OCI-LY3 (cell line): Measurements from ENCODE around the gene SLC25A29.
"Not testable (repeated sequence)": the region's sequence is repeated elsewhere in the genome, so short reads cannot be mapped to it uniquely, and the experiment has no call there.

Source experiments
- CTCF ChIP-seq: fragments of 200-600, 300-600 bp; sonication (generic); IDR thresholded peaks from 2 replicates; pipeline ENCODE4 v1.5.1; 2014; ENCODE audit warnings: antibody characterized with exemption, low read length, low read depth
- EZH2phosphoT487 ChIP-seq: fragments of 200-600 bp; shearing (Covaris generic); IDR thresholded peaks from 2 replicates; pipeline ENCODE4 v1.6.1; 2018; ENCODE audit warnings: antibody characterized with exemption, mixed run types, low read depth

- not testable (repeated sequence) for TF ChIP-seq CTCF, EZH2phosphoT487
These were observed 18.3 kb downstream of the SLC25A29 start for GRCh38 chr14:100287998-100288295.
